Neuronal stem cell (in vitro differentiated cells): ENCODE measurements around the gene FGGY.

ENCODE experiments used
- DNase-seq: peaks from one replicate; pipeline ENCODE4 v3.0.0-alpha.2; 2013; ENCODE audit warnings: low spot score
- H2AFZ ChIP-seq: one replicate; pipeline ENCODE4 v1.6.1; 2013; ENCODE audit warnings: mild to moderate bottlenecking, low read length, inconsistent platforms
- H2AK5ac ChIP-seq: 2 replicates; pipeline ENCODE4 v1.6.1; 2013; ENCODE audit warnings: low read depth, mild to moderate bottlenecking, inconsistent platforms, low read length, moderate library complexity, mixed read lengths
- H2BK120ac ChIP-seq: 2 replicates; pipeline ENCODE4 v1.6.1; 2013; ENCODE audit warnings: low read depth, mild to moderate bottlenecking, inconsistent platforms, low read length, moderate library complexity, mixed read lengths
- H2BK12ac ChIP-seq: one replicate; pipeline ENCODE4 v1.6.1; 2013; ENCODE audit warnings: low read length, inconsistent platforms
- H2BK15ac ChIP-seq: 2 replicates; pipeline ENCODE4 v1.6.1; 2013; ENCODE audit warnings: mild to moderate bottlenecking, low read length, inconsistent platforms, mixed read lengths
- H2BK5ac ChIP-seq: one replicate; pipeline ENCODE4 v1.6.1; 2013; ENCODE audit warnings: inconsistent platforms, mild to moderate bottlenecking, low read length, moderate library complexity
- H3K14ac ChIP-seq: one replicate; pipeline ENCODE4 v1.6.1; 2013; ENCODE audit warnings: low read length, inconsistent platforms
- H3K18ac ChIP-seq: 2 replicates; pipeline ENCODE4 v1.6.1; 2013; ENCODE audit warnings: low read length, inconsistent platforms
- H3K23ac ChIP-seq: 2 replicates; pipeline ENCODE4 v1.6.1; 2013; ENCODE audit warnings: low read depth, mild to moderate bottlenecking, mixed read lengths, low read length, inconsistent platforms; ENCODE audit not compliant: poor library complexity
- H3K27ac ChIP-seq: replicated peaks from 3 replicates; pipeline ENCODE4 v1.5.1; 2013; ENCODE audit warnings: low read length, inconsistent platforms
- H3K27me3 ChIP-seq, 3 experiments: 2 replicates each; pipeline ENCODE4 v1.6.1; 2013; ENCODE audit warnings: low read length in 3 of 3, mild to moderate bottlenecking in 2 of 3, inconsistent platforms in 1 of 3, low read depth in 1 of 3, mixed read lengths in 1 of 3, moderate library complexity in 1 of 3; ENCODE audit not compliant: control insufficient read depth in 3 of 3, insufficient read depth in 3 of 3
- H3K36me3 ChIP-seq, 2 donors: replicated peaks in 1 of 2; 2 replicates each; pipeline ENCODE4 v1.6.1; 2013; ENCODE audit warnings: low read length in 2 of 2; ENCODE audit not compliant: control insufficient read depth in 2 of 2, insufficient read depth in 2 of 2
- H3K4ac ChIP-seq: 2 replicates; pipeline ENCODE4 v1.6.1; 2013; ENCODE audit warnings: inconsistent platforms, mild to moderate bottlenecking, low read length, moderate library complexity
- H3K4me1 ChIP-seq, 2 donors: 1 replicate in 1 of 2; 2 replicates in 1 of 2; pipeline ENCODE4 v1.6.1; 2013; ENCODE audit warnings: low read length in 2 of 2, low read depth in 1 of 2; ENCODE audit not compliant: control insufficient read depth in 2 of 2, insufficient read depth in 1 of 2
- H3K4me2 ChIP-seq: one replicate; pipeline ENCODE4 v1.6.1; 2013; ENCODE audit warnings: mild to moderate bottlenecking, low read length, inconsistent platforms; ENCODE audit not compliant: insufficient read depth, poor library complexity, severe bottlenecking
- H3K4me3 ChIP-seq, 2 donors: 2 replicates each; pipeline ENCODE4 v1.5.1; 2013; ENCODE audit warnings: low read length in 2 of 2, mild to moderate bottlenecking in 2 of 2, inconsistent platforms in 1 of 2, moderate library complexity in 1 of 2
- H3K79me1 ChIP-seq: one replicate; pipeline ENCODE4 v1.6.1; 2013; ENCODE audit warnings: low read depth, mild to moderate bottlenecking, inconsistent platforms, low read length, moderate library complexity
- H3K9ac ChIP-seq: one replicate; pipeline ENCODE4 v1.6.1; 2013; ENCODE audit warnings: mild to moderate bottlenecking, low read depth, low read length, inconsistent platforms; ENCODE audit not compliant: poor library complexity
- H3K9me3 ChIP-seq, 2 donors: replicated peaks in 1 of 2; 2 replicates each; pipeline versions ENCODE3 to v1.6.1; 2013; ENCODE audit warnings: low read length in 2 of 2, mild to moderate bottlenecking in 2 of 2, inconsistent platforms in 1 of 2, low read depth in 1 of 2, mixed read lengths in 1 of 2, moderate library complexity in 1 of 2; ENCODE audit not compliant: control insufficient read depth in 2 of 2, insufficient read depth in 1 of 2
- H4K8ac ChIP-seq: one replicate; pipeline ENCODE4 v1.6.1; 2013; ENCODE audit warnings: low read depth, mild to moderate bottlenecking, inconsistent platforms, low read length, moderate library complexity
- H4K91ac ChIP-seq: one replicate; pipeline ENCODE4 v1.6.1; 2013; ENCODE audit warnings: low read length, low read depth, mild to moderate bottlenecking, inconsistent platforms; ENCODE audit not compliant: poor library complexity
- WGBS, 2 donors: extraction: QIAGEN DNeasy Blood & Tissue Kit; methylation state at CpG; one replicate each; pipeline ENCODE4 v1.1.7; 2013; ENCODE audit warnings: missing lambda C conversion rate in 2 of 2, mixed read lengths in 1 of 2; ENCODE audit not compliant: insufficient read length in 2 of 2, insufficient replicate concordance in 1 of 2; ENCODE audit errors: extremely low coverage in 2 of 2; 5-methylcytosine and 5-hydroxymethylcytosine counted together

FGGY gene

GRCh38 chr1:59396387-59396786 is 99.5 kb downstream of the FGGY start:
- Histone ChIP-seq H3K4me1 (peaks cover 12 to 30% of the 10 kb centered on the region in 2 donors), H3K9me3 (no peaks in the 10 kb centered on the region), H2BK5ac (no peak overlapping the region), H3K4me2 (no peak overlapping the region), H4K91ac (no peak overlapping the region), H2BK15ac (no peak overlapping the region), H3K18ac (no peak overlapping the region), H3K36me3 (no peaks in the 10 kb centered on the region), H3K9ac (no peak overlapping the region), H3K27ac (no peak overlapping the region), H2AK5ac (no peak overlapping the region), H3K4ac (no peak overlapping the region), H3K14ac (no peak overlapping the region), H3K79me1 (no peaks in the 10 kb centered on the region), H2BK12ac (no peak overlapping the region), H2BK120ac (no peak overlapping the region), H3K27me3 (no peaks in the 10 kb centered on the region), H3K4me3 (no peak overlapping the region), H4K8ac (no peak overlapping the region), H2AFZ (no peak overlapping the region), H3K23ac (no peak overlapping the region)
- no peak for DNase-seq
- WGBS, 2 donors, result no CpG with 5 or more reads among the region's 1 CpG

- Histone ChIP-seq H3K4me2 (no peak overlapping the region), H2AK5ac (no peak overlapping the region), H2BK12ac (no peak overlapping the region), H2AFZ (no peak overlapping the region), H3K14ac (no peak overlapping the region), H3K18ac (no peak overlapping the region), H4K91ac (no peak overlapping the region), H2BK120ac (no peak overlapping the region), H3K79me1 (no peaks in the 10 kb centered on the region), H3K4me3 (no peak overlapping the region), H4K8ac (no peak overlapping the region), H3K36me3 (no peaks in the 10 kb centered on the region), H2BK5ac (no peak overlapping the region), H3K27me3 (no peaks in the 10 kb centered on the region), H3K27ac (no peak overlapping the region), H3K4ac (no peak overlapping the region), H3K23ac (no peak overlapping the region), H3K4me1 (peaks cover 12 to 23% of the 10 kb centered on the region in 2 donors), H3K9ac (no peak overlapping the region), H3K9me3 (no peaks in the 10 kb centered on the region), H2BK15ac (no peak overlapping the region)
- WGBS, 2 donors, result no CpG with 5 or more reads among the region's 7 CpGs
- no peak for DNase-seq
Observed at GRCh38 chr1:59397139-59397858, 100.4 kb downstream of the FGGY start.

GRCh38 chr1:59399642-59400041 is 102.7 kb downstream of the FGGY start:
- DNase-seq, result no peak
- Histone ChIP-seq H2AFZ (no peak overlapping the region), H3K27ac (no peak overlapping the region), H3K4me1 (peaks cover 2 to 10% of the 10 kb centered on the region in 2 donors), H3K4ac (no peak overlapping the region), H3K14ac (no peak overlapping the region), H2BK5ac (no peak overlapping the region), H2BK120ac (no peak overlapping the region), H4K8ac (no peak overlapping the region), H3K9me3 (no peaks in the 10 kb centered on the region), H3K9ac (no peak overlapping the region), H3K36me3 (no peaks in the 10 kb centered on the region), H4K91ac (no peak overlapping the region), H3K4me3 (no peak overlapping the region), H2BK12ac (no peak overlapping the region), H2AK5ac (no peak overlapping the region), H2BK15ac (no peak overlapping the region), H3K4me2 (no peak overlapping the region), H3K18ac (no peak overlapping the region), H3K79me1 (no peaks in the 10 kb centered on the region), H3K23ac (no peak overlapping the region), H3K27me3 (no peaks in the 10 kb centered on the region)
- WGBS, 2 donors, result no CpG with 5 or more reads among the region's 1 CpG

GRCh38 chr1:59401581-59401980 is 104.7 kb downstream of the FGGY start:
- no peak overlapping the region for H2AK5ac ChIP-seq
- peaks cover 2 to 4% of the 10 kb centered on the region in 2 donors for H3K4me1 ChIP-seq
- H3K23ac ChIP-seq, result no peak overlapping the region
- H2BK15ac ChIP-seq, result no peak overlapping the region
- H3K36me3 ChIP-seq, result no peaks in the 10 kb centered on the region
- H3K27ac ChIP-seq, result no peak overlapping the region
- H2BK120ac ChIP-seq, result no peak overlapping the region
- peaks cover 0 to 7% of the 10 kb centered on the region in 2 donors for H3K9me3 ChIP-seq
- no peak overlapping the region for H2BK5ac ChIP-seq
- no peak for DNase-seq
- H3K4me3 ChIP-seq, result no peak overlapping the region
- H3K9ac ChIP-seq, result no peak overlapping the region
- no CpG with 5 or more reads among the region's 3 CpGs for WGBS, 2 donors
- H2BK12ac ChIP-seq, result no peak overlapping the region
- H4K91ac ChIP-seq, result no peak overlapping the region
- no peak overlapping the region for H3K4me2 ChIP-seq
- H3K18ac ChIP-seq, result no peak overlapping the region
- H3K27me3 ChIP-seq, result no peaks in the 10 kb centered on the region
- no peak overlapping the region for H4K8ac ChIP-seq
- no peak overlapping the region for H3K14ac ChIP-seq
- no peak overlapping the region for H2AFZ ChIP-seq
- H3K4ac ChIP-seq, result no peak overlapping the region
- H3K79me1 ChIP-seq, result no peaks in the 10 kb centered on the region
